Measurements from ENCODE around the gene FBRS. TPM values are rescaled to one million over a fixed set of nuclear protein-coding genes. Genes with fewer than 3 reads are reported as not detected.

The FBRS gene
- 13.9 and 14.2 TPM in 2 replicates for total RNA-seq (2014; rRNA removed; shearing (Covaris generic))
- polyA plus RNA-seq (2016; fragmentation: Nextera tagmentation; extraction: Ambion mirVana), result 5.8 and 7.6 TPM in 2 replicates

DNA sequence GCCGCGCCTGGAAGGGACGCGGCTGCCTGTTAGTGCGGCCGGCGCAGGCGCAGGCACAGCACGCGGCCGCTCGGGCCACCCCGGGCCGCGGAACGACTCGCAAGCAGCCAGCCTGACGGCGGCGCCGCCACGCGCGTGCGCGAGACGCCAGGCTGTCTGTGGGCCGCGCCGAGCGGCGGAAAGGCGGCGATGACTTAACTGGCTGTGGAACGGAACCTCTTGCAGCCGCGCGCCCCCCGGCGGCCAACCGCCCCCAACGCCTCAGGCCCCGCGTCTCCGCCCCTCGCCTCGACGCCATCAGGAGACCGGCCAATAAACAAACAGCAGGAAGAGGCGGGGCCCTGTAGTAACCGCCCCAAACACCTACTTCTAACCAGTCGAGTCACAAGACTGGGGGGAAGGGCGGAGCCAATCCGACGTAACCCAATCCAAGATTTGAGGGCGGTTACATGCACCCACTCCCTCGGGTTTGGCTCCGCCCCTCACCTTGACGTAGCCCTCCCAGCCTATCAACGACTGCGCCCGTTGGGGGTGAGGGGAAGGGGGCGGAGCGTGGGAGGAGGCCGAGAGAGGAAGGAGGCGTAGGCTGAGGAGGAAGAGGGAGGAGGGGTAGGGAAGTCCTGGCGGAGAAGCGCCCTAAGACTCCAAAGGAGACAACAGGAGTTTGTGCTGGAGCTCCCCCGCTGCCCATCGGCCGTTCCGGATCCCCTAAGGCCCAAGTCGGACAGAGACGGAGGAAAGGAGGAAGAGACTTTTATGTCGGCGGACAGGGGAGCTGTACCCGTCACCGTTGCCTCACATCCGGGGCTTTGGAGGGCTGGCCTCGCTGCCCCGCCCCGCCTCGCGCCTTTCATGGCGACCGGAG is at the start of gene FBRS:
Gene FBRS (plus strand): TSS at position 566 of the 865 bp plus-strand sequence. CDS start 1,088 bp downstream, outside the sequence.
- Histone ChIP-seq H3K4me3 (peak within 1 kb of the TSS; percentile 88), H3K4me1 (ENCODE audit: insufficient read depth) (peaks cover 20% of the 10 kb centered on the region), H3K9me3 (ENCODE audit: low read depth) (no peaks in the 10 kb centered on the region), H3K27me3 (replicated peaks; ENCODE audit: insufficient read depth) (no peaks in the 10 kb centered on the region), H2AFZ (peak within 1 kb of the TSS; percentile 71), H3K27ac (peak within 1 kb of the TSS; percentile 97), H3K9me2 (ENCODE audit: insufficient read depth) (no peaks in the 10 kb centered on the region), H3K36me3 (ENCODE audit: low read depth) (peaks cover 10% of the 10 kb centered on the region; the same call in 1 of the 2 replicates), H3K79me2 (ENCODE audit: insufficient read depth) (peaks cover 45% of the 10 kb centered on the region), H3K9ac (peak within 1 kb of the TSS; percentile 94), H3F3A (ENCODE audit: insufficient read depth) (peaks cover 18% of the 10 kb centered on the region), H3K4me2 (ENCODE audit: unreplicated experiment) (peak within 1 kb of the TSS; percentile 69), H4K20me1 (ENCODE audit: insufficient read depth) (no peaks in the 10 kb centered on the region; the same call in 1 of the 2 replicates)
- peak; percentile 100 for DNase-seq
- WGBS, 2 experiments (ENCODE audit: low coverage in 1 of 2, low lambda C conversion rate in 2 of 2, missing lambda C conversion rate in 2 of 2), result 1% methylated on average over 65 to 70 of the region's 86 CpGs
- in situ Hi-C loops (cut with MboI), result no loop called here
- TF ChIP-seq EZH2 (IDR thresholded peaks at IDR 0.05; ENCODE audit: insufficient read depth, poor library complexity, severe bottlenecking), result no peak
- no peak for TF ChIP-seq EZH2phosphoT487 (IDR thresholded peaks at IDR 0.05; ENCODE audit: insufficient read depth, low read depth)

DNA sequence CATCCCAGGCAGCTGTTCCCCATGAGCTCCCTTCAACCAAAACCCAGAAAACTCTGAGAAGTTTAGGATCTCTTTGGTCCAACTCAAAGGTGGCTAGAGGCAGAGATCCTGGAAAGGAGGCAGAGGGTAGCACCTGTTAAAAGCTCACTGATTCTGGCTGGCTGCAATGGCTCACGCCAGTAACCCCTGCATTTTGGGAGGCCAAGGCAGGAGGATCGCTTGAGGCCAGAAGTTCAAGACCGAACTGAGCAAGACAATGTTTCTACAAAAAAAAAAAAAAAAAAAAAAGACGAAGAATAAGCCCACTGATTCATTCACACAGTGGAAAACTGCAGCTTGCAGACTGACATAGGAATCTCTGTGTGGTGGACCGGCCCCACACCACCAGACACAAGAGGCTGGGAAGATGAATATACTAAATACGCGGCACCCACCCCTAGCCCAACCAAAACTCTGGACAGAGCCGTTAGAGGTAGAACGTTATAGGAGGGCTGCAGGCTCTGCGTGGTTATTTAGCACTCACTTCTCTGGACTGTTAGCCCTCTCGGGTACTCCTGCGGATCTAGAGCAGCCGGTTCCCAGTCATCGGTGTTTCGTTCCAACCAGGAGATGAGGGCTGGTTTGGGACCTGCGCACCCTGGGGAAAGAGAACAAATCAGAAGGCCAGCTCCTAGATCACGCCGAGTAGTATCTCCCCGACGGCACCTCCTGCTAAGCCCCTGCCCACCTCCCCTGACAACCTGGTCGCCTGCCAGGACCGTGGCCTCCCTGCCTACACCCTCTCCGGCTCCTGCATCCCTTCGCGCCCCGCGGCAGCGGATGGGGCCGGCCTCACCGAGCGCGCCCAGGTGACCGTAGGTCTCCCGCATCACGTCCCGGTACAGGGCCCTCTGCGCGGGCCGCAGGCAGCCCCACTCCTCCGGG is 49.0 kb upstream of the FBRS start:
- Histone ChIP-seq H3K9me3 (ENCODE audit: low read depth) (no peaks in the 10 kb centered on the region), H3K27me3 (replicated peaks; ENCODE audit: insufficient read depth) (no peaks in the 10 kb centered on the region), H3K9ac (peak overlapping the region; percentile 95), H3K79me2 (ENCODE audit: insufficient read depth) (peaks cover 19% of the 10 kb centered on the region), H3K4me3 (peak overlapping the region; percentile 83), H3K4me2 (ENCODE audit: unreplicated experiment) (peak overlapping the region; percentile 80), H3K9me2 (ENCODE audit: insufficient read depth) (no peaks in the 10 kb centered on the region), H3K27ac (peak overlapping the region; percentile 77), H3F3A (ENCODE audit: insufficient read depth) (no peaks in the 10 kb centered on the region), H3K36me3 (ENCODE audit: low read depth) (0 out of 2 replicates have a peak, but pooled peaks cover under 1% of the 10 kb centered on the region), H2AFZ (peak overlapping the region; percentile 92), H4K20me1 (ENCODE audit: insufficient read depth) (no peaks in the 10 kb centered on the region), H3K4me1 (ENCODE audit: insufficient read depth) (no peaks in the 10 kb centered on the region)
- in situ Hi-C loops (cut with MboI), result loop anchor here (25.0 kb wide), 1 partner anchor 472 kb away; no protein-coding TSS in a partner anchor
- peak; percentile 64 for DNase-seq
- WGBS, 2 experiments (ENCODE audit: low coverage in 1 of 2, low lambda C conversion rate in 2 of 2, missing lambda C conversion rate in 2 of 2), result 9% methylated on average over 40 of the region's 40 CpGs
- TF ChIP-seq EZH2 (IDR thresholded peaks at IDR 0.05; ENCODE audit: insufficient read depth, poor library complexity, severe bottlenecking), result no peak
- TF ChIP-seq EZH2phosphoT487 (IDR thresholded peaks at IDR 0.05; ENCODE audit: insufficient read depth, low read depth), result no peak

DNA sequence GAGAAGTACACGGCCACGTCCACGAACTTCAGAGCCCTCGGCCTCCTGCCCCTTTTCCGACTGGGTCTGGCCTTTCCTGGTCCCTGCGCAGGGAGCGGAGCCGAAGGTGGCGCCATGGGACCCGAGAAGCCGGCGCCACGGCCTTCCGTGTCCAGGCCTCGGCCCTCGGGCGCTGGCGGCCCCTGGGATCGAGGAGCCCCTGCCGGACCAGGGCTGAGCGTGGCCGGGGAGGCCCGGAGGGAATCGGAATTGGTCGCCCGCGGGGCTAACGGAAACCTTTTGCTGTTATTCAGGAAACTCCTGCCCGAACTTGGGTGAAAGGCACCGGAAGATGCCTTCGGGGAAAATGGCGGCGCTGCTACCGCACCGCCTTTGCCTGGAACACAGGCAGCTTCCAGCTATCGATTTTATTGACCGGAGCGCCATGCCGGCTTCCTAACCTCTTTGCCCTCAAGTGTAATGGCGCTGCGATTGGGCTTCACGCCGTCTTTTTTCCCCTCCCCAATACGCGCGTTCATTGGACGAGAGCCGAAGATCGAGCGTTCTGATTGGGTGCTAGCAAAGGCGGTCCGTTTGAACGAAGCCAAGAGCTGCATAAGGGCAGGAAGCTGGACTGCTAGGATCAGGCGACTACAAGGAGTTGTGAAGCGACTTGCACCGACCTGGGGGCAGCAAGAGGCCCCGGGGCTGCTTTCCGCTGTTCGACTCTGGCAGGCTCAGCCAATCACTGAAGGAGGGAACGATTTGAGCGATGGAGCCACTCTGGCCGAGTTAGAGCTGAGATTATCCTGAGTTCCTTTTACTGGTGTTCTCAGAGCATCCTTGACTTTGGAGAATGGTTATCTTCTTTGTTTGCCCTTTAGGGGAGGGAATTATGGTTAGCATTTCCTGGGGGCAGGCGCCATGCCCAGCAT is 48.0 kb upstream of the FBRS start, which contains the start of gene ZNF689:
Gene ZNF689 (minus strand): TSS at position 464 of the 914 bp plus-strand sequence. CDS start 348 bp downstream, at position 116.
- in situ Hi-C loops (cut with MboI), result loop anchor here (25.0 kb wide), 1 partner anchor 473 kb away; no protein-coding TSS in a partner anchor
- Histone ChIP-seq H3K4me1 (ENCODE audit: insufficient read depth) (no peaks in the 10 kb centered on the region), H3K4me2 (ENCODE audit: unreplicated experiment) (peak within 1 kb of the TSS; percentile 80)

More for the DNA sequence above, 48.0 kb upstream of the FBRS start, which contains the start of gene ZNF689:
- H3K79me2 ChIP-seq (ENCODE audit: insufficient read depth), result peaks cover 19% of the 10 kb centered on the region
- no peaks in the 10 kb centered on the region for H3K36me3 ChIP-seq (ENCODE audit: low read depth)
- H3K9me3 ChIP-seq (ENCODE audit: low read depth), result no peaks in the 10 kb centered on the region
- no peaks in the 10 kb centered on the region for H4K20me1 ChIP-seq (ENCODE audit: insufficient read depth)
- H3K27me3 ChIP-seq (replicated peaks; ENCODE audit: insufficient read depth), result no peaks in the 10 kb centered on the region
- H3K9me2 ChIP-seq (ENCODE audit: insufficient read depth), result no peaks in the 10 kb centered on the region
- peak; percentile 97 for DNase-seq
- WGBS, 2 experiments (ENCODE audit: low coverage in 1 of 2, low lambda C conversion rate in 2 of 2, missing lambda C conversion rate in 2 of 2), result 1 to 2% methylated on average over 54 to 63 of the region's 63 CpGs
- peak within 1 kb of the TSS; percentile 77 for H3K27ac ChIP-seq
- H3F3A ChIP-seq (ENCODE audit: insufficient read depth), result no peaks in the 10 kb centered on the region
- no peak for TF ChIP-seq EZH2phosphoT487 (IDR thresholded peaks at IDR 0.05; ENCODE audit: insufficient read depth, low read depth)
- TF ChIP-seq EZH2 (IDR thresholded peaks at IDR 0.05; ENCODE audit: insufficient read depth, poor library complexity, severe bottlenecking), result no peak
- peak within 1 kb of the TSS; percentile 95 for H3K9ac ChIP-seq
- peak within 1 kb of the TSS; percentile 92 for H2AFZ ChIP-seq
- peak within 1 kb of the TSS; percentile 83 for H3K4me3 ChIP-seq
